GM21367 (cell line): ENCODE results near the gene SCMH1.
A peak's percentile ranks its signal among the peaks of the same experiment; 100 is the strongest.

Experiments used
- ATAC-seq: cut with Tn5 transposase; IDR thresholded peaks from one replicate; pipeline ENCODE4 v1.9.1; 2021; ENCODE audit not compliant: unreplicated experiment

Gene SCMH1

DNA sequence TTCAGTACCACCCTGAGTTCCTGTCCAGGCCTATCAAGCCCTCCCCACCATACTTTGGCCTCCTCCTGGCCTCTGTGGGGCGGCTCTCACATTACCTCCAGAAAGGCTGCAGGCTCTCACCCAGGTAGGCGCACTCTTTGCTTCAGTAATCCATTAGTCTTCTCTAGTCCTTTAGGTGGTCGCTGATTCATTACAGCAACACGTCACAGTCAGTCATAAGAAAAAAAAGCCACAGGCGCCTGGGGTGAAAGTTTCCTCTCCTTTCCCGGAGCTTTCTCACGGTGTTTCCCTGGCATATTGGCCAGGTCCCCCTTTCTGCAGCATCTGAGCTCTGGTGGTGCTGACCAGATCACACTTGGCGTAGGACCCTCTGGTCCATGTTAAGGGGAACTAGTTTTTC lies 232.6 kb downstream of the SCMH1 start:
- no peak for ATAC-seq

DNA sequence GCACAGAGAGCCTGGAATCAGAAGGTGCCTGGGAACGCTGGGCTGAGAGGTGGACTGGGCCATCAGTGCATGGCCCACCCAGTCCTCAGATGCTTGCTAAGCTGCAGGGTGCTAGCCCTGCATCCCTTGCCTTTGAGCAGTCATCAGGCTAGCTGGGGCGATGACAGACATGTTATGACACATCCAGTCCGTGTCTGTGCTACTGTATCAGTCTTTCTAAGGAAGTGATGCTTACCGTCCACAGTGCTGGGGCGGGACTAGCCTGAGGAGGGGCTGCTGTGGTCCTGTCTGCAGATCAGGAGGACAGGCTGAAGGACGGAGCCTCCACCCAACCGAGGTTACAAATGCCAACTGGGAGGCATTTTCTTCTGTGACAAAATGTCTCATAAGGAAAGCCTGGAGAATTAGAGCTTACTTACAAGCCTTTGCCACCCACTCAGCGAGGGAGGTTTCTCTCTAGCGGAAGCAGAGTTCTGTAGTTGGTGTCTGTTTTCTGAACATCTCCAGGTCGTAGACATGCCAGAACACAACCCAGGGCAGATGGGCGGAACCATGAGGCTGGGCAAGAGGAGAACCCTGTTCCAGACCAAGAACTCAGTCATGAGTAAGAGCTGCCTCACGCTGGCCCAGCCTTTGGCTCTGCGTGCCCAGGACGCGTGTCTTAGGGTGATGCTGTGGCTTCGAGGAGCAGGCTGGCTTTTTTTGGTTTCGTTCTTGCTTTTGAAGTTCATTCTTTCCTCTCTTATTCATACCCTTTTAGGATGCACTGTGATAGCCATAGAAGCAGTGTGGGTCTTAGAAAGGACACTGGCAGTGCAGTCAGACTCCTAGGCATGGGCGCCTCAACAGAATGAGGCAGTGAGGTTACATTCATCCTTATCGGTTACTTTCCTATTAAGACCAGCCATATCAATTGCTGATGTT lies 234.9 kb downstream of the SCMH1 start:
- ATAC-seq = no peak

DNA sequence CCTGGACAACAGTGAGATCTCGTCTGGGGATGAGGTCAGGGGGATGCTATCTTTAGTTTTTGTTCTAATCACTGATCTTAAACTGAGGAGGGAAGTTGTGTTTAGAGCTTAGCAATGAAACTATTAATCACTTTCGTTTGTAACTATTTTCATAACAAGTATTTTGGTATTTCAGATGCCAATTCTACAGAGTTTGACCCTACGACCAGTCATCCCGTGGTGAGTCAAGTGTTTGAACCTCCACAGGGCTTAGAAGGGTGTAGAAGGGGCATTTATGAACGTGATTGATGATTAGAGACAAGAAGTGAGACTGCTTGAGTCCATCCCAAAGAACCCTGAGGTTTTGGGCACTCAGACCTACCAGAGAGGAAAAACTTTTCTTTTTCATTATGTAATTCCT lies 236.2 kb downstream of the SCMH1 start:
- ATAC-seq = no peak

DNA sequence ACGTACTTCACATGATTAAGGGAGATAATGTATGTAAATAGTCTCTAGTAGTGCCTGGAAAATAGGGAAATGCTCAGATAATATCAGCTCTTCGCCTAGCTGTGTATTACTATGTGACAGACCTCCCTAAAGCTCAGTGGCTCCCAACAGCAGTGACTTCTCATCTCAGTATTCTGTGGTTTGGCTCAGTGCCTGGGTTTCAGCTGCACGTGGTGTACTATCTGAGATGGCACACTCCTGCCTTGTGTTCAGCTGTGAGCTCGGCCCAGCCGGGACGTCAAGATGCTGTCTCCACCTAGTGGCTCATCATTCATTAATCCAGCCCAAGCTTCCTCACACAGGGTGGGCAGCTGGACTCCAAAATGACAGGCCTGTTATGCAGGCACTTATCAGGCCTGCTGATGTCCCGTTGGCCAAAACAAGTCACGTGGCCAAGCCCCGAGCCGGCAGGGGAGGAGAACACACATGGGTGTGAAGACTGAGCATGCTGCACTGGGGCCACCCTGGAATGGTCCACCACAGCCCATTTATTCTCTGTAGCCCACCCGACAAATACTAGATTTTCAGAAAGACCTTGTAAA lies 238.4 kb downstream of the SCMH1 start:
- peak; percentile 83 for ATAC-seq

DNA sequence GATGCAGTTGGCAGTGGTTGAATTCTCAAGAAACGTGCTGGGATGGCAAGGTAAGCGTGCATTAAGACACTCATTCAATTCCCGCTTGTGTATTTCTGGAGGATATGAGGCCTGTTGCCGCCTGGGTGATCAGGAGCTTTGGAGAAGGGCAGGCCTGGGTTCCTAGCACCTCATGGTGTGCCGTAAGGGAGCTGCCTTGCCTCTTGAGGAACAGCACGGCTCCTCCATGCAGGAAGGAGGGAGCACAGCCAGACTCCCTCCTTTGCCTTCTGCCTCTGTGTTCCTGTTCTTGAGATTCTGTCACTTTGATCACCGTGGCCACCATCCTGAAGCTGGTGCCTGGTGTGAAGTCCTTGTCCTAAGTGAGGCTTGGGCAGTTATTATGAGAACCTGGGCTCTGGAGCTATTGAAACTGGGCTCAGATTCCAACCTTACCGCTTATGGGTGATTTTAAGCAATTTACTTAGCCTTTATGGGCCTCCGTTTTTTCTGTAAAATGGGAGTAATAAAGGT lies 238.9 kb downstream of the SCMH1 start:
- ATAC-seq = no peak

DNA sequence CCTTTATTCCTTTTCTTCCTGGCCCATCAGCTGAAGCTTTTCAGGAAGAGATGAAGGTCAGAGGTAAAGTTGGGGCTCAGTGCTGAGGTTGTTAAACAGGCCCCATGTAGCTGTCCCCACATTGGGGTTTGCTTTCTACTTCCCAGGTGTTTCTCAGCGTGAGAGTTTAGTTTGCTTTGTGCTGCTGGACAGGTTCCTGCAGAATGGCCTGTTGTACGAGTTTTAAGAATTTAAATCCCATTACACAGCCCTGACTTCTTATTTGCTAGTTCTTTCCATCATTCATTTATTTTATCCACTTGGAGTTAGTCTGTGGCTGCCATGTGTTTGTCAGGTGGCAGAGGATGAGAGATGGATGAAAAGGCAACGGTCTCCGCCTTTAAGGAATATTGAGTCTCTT lies 243.4 kb downstream of the SCMH1 start:
- no peak for ATAC-seq

DNA sequence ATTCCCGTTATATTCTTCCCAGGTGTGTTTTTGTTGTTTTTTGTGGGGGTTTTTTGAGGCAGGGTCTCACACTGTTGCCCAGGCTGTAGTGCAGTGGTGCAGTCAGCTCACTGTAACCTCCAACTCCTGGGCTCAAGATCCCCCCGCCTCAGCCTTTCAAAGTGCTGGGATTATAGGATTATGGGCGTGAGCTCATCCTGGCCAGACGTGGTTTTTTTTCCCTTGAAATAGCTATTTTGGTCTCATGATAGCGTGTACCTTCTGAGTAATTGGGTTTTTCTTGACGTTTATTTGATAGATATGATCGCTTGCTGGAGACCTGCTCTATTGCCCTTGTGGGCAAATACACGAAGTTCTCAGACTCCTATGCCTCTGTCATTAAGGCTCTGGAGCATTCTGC lies 245.0 kb downstream of the SCMH1 start:
- ATAC-seq = no peak

DNA sequence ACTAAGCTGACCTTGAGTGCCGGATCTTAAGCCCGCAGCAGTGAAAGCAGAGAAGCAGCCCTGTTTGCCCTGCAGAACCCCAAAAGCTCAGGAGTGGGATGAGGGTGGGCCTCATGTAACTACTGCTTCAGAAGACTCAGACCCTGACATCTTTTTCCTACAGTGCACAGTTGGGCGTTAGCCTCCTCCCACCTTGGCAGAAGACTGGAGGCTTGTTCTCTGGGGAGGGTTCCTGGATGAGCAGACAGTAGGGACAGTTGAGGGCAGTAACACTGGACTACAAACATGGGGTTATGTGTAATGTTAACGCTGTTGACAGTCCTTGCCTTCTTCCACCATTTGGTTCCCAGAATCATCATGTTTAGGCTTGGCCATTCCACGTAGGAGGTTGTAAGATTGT lies 253.0 kb downstream of the SCMH1 start:
- ATAC-seq = no peak

DNA sequence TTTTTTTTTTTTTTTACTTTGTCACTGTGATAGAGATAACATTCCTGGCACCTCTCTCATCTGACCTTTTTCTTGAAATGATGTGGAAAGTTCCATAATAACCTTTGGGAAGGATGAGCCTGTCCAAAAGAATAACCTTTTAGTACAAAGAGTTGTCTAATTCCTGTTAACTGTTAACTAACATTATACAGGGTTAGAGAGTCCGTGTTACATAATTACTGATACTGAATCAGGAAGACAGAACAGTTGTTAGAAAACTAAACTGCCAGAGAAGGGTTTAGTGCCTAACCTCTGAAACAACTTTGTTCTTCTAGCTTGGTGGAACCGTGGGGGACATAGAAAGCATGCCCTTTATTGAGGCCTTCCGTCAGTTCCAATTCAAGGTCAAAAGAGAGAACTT lies 253.8 kb downstream of the SCMH1 start:
- no peak for ATAC-seq

DNA sequence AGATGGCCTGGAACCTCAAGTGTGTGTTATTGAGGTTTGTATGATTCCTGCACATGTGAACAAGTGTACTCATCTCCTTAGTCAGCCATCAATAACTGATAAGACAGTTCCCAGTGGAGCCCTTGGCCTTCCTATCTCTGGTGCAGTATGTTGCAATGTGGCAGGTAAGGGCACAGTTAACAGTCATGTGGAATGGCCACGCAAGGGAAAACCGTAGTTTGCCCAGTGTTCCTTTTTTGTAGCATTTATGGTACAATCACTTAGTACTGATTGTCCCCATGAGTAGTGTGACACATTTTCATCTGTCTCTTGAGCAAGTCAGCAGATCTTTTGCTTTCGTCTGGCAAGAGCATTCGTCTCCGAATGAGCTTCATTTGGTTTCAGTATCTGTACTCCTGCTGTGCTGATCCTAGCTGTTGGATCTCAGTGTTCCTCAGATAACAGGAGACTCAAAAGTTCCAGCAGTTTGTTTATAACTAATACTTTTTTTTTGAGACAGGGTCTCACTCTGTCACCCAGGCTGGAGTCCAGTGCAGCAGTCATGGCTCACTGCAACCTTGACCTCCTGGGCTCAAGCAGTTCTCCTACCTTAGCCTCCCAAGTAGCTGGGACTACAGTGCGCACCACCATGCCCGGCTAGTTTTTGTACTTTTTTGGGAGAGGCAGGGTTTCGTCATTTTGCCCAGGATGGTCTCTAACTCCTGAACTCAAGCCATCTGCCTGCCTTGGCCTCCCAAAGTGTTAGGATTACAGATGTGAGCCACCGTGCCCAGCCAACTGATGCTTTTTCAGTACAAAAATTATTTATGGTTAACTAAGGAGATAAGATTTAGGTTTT lies 254.4 kb downstream of the SCMH1 start:
- ATAC-seq = no peak

DNA sequence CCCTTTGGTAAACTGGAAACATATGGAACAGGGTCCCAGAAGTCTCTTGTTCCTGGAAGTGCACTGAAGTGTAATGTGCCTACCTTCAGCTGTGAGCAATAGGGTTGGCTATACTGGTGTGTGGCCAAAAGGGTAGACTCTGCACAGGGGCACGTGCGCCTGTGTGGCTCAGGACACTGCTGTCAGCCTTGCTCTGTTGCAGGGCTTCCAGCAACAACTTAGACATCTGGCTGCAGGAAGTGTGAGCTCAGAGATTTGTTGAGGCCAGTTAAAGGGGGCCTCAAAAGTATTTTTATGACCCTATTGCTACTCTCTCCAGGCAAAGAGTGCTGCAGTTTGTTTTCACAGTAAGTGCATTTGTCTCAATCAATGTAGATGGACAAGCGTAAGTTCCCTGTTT lies 255.2 kb downstream of the SCMH1 start:
- ATAC-seq = no peak

DNA sequence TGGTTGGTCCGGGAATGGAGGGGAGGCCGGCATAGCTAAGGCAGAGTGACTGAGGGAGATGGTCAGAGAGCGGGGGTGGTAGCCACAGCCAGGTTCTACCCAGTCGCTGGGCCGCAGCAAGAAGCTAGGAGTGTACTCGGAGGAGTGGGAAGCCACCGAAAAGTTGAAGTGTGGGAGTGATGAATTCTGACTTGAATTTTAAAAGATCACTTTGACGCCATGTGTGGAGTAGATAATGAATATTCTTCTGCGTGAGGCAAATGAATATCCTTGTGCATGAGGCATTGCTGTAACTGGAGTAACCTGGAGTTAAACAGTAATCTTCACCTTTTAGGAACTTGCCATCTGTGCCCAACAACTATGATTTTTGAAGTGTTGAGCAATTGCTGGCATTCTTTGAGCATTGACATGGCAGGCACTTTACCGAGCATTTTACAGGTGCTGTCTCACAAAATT lies 255.8 kb downstream of the SCMH1 start:
- no peak for ATAC-seq

DNA sequence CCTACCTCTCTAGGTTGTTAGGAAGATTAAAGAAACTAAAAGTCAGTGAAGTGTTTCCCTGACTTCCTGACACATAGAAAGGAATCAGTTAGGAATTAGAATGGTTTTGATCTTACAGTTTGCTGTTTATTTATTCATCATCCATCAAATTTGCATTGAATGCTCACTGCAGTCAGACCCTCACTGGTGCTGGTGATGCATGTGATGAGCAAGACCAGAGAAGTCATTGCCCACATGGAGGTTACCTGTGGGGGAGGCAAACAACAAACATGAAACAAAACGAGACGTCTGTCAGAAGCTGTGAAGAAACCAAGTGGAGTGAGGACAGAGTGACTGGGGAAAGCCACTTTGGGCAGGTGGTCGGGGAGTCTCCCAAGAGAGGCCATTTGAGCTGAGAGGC lies 256.2 kb downstream of the SCMH1 start:
- ATAC-seq = no peak

DNA sequence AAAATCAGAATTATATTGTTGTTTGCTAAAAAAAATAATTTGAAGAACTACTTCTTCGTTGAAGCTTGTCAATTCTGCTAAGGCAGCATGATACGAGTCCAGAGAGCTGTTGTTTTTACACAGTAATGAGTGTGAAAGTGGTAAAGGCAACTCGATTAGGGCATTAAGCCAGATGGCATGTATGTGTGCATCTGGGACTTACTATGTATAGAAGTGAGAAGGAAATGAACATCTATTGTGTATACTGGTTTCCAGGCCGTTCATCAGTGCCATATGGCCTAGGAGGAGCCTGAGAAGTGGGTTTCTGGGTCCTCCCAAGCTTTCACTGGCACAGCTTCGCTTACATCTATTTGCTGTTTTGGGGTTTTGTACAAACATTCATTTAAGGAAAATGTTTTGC lies 256.9 kb downstream of the SCMH1 start:
- ATAC-seq = no peak

DNA sequence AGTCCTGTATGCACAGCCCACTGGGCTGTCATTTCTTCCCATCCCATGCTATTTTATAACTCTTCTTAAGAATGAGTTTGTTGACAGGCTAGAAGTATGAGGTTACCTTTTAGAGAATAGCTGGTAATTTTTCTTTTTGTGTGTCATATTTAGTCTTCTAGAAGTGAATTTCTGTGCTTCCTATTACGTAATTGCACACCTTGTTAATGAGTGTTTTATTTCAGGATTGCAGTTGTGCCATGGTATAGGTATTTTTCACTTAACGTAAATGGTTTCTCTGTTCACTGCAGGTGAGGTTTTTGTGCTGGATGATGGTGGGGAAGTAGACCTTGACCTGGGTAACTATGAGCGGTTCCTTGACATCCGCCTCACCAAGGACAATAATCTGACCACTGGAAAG lies 257.6 kb downstream of the SCMH1 start:
- no peak for ATAC-seq

DNA sequence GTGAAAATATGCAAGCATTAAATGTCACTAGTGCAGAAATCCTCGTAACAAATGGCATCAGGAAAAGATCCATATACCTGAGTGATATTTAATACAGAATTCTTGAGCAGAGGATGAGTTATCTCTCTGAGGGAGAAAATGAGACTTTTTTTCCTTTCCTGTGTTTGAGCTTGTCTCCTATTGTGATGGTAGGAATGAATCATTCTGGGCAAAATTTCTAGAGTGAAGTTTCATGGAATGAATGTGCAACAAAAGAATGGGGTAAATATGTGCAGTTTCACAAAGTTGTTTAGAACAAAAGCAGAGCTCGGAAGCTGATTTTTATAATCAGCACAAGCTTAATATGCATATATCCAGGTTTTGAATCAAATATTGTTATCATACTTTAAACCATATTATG lies 258.0 kb downstream of the SCMH1 start:
- ATAC-seq = no peak

DNA sequence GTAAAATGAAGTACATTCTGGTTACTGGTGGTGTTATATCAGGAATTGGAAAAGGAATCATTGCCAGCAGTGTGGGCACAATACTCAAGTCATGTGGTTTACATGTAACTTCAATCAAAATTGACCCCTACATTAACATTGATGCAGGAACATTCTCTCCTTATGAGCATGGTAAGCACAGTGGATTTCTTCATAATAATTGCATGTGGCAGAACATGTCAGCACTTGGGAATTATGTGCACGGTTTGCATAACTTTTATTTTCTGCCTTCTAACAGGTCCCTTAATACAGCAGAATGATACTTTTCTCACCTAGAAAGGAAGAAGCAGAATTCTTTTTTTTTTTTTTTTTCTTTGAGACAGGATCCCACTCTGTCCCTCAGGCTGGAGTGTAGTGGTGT lies 258.8 kb downstream of the SCMH1 start:
- no peak for ATAC-seq

DNA sequence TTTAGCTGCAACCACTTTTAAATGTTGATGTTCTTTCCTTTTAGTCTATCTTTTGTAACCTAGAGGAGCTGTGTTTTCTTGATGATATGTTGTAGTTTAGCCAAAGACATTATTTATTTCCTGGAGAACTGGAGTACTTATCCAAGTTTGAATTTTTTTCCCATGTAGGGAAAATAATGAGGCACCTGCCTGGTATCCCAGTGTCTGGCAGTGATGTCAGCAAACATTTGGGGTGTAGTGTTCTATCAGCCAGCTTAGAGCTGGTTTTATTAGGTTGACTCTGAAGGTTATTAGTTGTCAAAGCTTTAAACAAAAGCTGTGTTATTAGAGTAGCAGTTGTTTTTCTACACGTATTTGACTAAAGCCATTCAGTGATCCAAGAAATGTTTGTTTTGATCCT lies 259.4 kb downstream of the SCMH1 start:
- no peak for ATAC-seq

DNA sequence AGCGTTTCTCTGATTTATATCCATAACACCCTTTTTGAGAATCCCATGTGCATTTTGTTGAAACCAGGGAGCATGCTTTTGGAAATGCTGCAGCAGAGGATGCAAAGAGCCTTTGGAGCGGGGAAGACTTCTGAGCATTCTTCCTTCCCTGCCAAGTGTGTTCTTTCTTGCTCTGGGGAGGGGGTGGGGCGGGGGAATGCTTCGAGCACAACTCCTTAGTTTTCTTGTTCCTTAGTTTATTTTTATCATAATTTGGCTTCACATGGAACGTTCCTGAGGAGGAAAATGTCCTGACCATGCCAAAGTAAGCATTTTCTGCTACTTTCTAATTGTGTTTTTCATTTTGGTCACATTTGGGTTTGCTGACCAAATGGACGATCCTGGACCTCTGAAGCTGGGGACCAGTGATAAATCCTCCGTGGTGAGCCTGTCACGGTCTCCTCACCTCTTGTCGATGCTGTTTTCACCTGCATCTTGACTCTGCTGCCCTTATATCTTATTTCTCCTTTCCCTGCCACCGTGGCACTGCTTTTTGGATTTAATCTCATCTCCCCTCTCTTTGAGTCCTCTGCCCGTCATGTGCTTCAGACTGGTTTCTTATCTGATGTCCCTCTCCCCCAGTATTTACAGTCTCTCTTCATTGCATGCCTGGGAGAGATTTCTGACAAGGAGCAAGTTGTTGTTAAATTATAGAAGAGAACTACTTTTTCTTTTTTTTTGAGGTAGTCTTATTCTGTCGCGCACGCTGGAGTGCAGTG lies 260.2 kb downstream of the SCMH1 start:
- no peak for ATAC-seq

DNA sequence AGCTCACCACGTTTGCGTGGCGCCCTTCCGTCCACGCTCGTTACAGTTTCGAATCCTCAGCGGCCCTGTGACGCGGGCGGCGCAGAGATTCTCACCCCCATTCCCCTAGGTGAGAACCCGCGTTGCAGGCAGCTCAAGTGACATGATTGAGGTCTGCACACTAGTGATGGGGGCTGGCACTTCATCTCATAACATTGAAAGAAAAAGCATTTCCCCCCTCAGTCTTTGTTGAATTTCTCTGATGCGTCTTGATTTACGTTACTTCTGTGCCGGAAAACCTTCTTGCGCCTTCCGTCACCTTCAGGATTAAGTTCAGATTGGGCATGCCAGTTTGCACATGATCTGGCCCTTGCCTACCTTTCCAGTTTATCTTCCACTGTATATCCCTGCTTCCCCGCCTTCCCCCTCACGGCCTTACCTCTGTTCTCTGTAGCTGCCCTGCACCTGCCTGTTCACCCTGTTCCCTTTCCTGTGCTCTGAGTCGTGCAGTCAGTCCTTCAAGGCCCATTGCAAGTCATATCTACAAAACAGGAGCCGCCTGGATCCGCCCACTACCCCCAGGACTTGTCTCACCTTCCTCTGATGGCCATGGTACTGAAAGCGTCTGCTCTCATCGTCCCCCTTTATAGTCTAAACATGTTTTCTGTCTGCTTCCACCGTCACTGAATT lies 261.5 kb downstream of the SCMH1 start:
- ATAC-seq = peak; percentile 1
